ENCODE data around the gene ZNF488.

ZNF488 gene

DNA sequence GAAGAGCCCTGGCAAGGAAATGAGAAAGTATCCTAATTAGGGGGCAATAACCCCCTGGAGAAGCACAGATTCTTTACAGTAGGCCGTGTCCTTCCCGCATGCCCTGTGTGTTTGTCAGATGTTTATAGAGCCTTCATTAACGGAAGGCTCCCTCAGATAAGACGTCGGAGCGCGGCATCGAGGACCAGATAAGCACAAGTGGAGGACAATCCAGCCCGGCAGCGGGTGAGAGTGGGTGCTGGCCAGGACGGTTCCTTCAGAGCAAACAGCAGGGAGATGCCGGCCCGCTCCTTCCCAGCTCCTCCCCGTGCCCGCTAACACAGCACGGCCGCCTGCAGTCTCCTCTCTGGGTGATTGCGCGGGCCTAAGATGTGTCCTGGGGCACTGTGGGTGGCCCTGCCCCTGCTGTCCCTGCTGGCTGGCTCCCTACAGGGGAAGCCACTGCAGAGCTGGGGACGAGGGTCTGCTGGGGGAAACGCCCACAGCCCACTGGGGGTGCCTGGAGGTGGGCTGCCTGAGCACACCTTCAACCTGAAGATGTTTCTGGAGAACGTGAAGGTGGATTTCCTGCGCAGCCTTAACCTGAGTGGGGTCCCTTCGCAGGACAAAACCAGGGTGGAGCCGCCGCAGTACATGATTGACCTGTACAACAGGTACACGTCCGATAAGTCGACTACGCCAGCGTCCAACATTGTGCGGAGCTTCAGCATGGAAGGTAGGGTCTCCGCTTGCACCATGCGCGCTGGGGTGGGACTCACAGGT lies 61.6 kb downstream of the ZNF488 start, which contains the start of gene GDF2:
Gene GDF2, plus strand, starts transcription at position 155 of the 762 bp plus-strand sequence. Its CDS starts 215 bp downstream, at position 370.
- no peak for DNase-seq (ENCODE audit: low read depth)
- TF ChIP-seq, protein P1, sequence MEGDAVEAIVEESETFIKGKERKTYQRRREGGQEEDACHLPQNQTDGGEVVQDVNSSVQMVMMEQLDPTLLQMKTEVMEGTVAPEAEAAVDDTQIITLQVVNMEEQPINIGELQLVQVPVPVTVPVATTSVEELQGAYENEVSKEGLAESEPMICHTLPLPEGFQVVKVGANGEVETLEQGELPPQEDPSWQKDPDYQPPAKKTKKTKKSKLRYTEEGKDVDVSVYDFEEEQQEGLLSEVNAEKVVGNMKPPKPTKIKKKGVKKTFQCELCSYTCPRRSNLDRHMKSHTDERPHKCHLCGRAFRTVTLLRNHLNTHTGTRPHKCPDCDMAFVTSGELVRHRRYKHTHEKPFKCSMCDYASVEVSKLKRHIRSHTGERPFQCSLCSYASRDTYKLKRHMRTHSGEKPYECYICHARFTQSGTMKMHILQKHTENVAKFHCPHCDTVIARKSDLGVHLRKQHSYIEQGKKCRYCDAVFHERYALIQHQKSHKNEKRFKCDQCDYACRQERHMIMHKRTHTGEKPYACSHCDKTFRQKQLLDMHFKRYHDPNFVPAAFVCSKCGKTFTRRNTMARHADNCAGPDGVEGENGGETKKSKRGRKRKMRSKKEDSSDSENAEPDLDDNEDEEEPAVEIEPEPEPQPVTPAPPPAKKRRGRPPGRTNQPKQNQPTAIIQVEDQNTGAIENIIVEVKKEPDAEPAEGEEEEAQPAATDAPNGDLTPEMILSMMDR (IDR thresholded peaks at IDR 0.05; ENCODE audit: low read depth, low read length, missing control alignments), result no peak
- H3K4me3 ChIP-seq (ENCODE audit: low read depth, low read length), result no peak within 1 kb of the TSS

DNA sequence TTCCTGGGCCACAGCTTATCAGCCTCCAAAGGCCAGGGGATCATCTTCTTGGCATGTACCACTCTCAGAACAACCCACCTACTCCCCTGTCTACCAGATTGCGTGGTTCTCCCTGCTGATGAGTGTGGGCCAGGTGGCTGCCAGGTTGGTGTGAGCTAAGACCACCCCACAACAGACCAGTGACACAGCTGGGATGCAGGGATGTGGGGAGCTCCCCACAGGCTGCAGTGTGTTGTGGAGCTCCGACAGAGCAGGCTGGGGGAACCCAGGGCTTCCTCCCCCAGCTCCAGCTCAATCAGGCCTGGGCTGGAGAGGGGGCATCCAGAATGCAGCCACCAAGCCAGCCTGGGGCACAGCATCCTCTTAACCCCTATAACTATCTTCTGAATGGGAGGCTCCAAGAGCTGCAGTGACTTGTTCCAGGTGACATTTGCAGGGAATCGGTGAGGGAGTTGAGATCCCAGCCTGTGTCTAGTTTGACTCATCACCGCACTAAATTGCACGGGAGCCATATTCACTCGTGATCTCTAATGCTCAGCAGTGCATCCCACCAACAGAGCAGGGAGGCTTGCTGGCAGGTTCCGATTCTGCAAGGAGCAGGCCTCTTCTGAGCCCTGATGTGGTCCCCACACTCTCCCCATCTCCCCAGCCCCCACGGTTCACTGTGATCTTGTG lies 62.4 kb downstream of the ZNF488 start:
- DNase-seq (ENCODE audit: low read depth), result no peak
- TF ChIP-seq, protein P1 (IDR thresholded peaks at IDR 0.05; ENCODE audit: low read depth, low read length, missing control alignments), result no peak
- no peak overlapping the region for H3K4me3 ChIP-seq (ENCODE audit: low read depth, low read length)

DNA sequence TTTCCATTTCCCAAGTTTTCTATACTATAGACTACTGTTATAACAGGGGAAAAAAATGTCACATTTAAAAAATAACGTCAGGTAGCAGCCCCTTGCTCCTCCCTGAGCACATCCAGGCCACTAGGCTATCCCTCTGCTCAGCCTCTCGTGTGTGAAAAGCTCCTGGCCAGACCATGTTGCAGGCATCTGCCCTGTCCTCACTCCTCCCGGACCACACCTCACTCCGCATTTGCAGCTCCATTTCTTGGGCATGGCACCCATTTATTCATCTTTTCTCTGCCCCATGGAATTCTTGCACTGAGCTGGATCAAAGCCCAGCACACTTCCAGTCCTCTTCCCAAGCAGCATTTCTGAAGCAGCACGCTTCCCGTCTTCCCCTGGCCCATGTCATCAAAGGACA lies 63.3 kb downstream of the ZNF488 start:
- TF ChIP-seq, protein P1 (IDR thresholded peaks at IDR 0.05; ENCODE audit: low read depth, low read length, missing control alignments), result no peak
- no peak for DNase-seq (ENCODE audit: low read depth)
- H3K4me3 ChIP-seq (ENCODE audit: low read depth, low read length), result no peak overlapping the region

DNA sequence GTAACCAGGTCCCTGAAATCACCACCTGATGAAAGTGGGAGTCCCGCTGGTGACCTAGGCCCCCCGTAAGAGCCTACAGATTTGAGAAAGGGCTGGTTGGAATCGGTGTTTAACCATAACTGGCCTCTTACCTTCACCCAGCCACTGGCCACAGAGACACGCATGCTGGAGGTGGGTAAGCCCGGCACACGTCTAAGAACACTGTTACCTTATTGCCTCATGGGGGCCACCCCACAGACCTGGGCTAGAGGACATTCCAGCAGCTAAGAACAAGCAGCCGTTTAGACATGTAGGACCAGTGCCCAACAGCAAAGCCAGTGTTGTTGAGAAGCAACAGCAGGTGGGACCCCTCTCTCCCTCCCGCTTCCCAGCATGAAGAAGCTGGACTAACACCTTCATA lies 64.3 kb downstream of the ZNF488 start:
- H3K4me3 ChIP-seq (ENCODE audit: low read depth, low read length), result no peak overlapping the region
- TF ChIP-seq, protein P1 (IDR thresholded peaks at IDR 0.05; ENCODE audit: low read depth, low read length, missing control alignments), result no peak
- no peak for DNase-seq (ENCODE audit: low read depth)

DNA sequence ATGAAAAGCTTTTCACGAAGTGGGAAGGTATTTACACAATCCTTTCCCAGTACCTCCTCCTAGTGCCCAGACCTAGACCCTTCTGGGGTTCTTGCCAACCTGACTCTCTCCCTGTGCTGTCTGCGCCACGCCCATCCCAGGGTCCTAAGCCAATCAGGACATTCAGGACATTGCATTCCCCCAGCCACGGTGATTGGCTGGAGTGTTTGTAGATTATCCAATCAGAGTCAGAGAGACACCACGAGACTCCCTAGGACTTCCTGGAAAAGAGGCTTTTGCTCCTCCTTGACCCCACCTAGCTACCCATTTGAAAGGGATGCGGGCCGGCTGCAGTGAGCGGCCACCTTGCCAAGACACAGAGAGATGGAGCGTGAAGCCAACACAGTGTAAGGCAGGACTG lies 65.4 kb downstream of the ZNF488 start:
- H3K4me3 ChIP-seq (ENCODE audit: low read depth, low read length), result no peak overlapping the region
- no peak for DNase-seq (ENCODE audit: low read depth)
- TF ChIP-seq, protein P1 (IDR thresholded peaks at IDR 0.05; ENCODE audit: low read depth, low read length, missing control alignments), result no peak

DNA sequence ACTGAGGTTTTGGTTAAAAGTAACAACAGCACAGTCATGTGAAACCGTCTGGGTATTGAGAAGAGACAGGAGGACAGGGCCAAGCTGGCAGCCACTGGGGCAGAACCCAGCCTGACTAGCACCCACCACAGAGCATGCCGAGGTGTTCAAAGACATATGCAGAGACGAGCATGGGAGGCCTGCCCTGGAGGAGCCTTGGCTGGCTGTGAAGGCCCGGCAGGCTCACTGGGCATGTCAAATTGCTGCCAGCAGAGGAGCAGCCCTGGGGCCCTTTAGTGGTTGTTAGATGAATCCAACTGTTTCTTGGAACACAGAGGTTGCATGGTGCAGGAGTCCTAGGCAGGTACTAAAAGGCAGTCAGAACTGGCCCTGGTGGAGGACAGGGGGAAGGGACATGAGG lies 66.8 kb downstream of the ZNF488 start:
- no peak overlapping the region for H3K4me3 ChIP-seq (ENCODE audit: low read depth, low read length)
- DNase-seq (ENCODE audit: low read depth), result no peak
- TF ChIP-seq, protein P1 (IDR thresholded peaks at IDR 0.05; ENCODE audit: low read depth, low read length, missing control alignments), result no peak

All from GM12864 (cell line).